Endothelial cell of umbilical vein (primary cell): Measurements from ENCODE around the gene ZNF891. TPM values are rescaled to one million over a fixed set of nuclear protein-coding genes. Genes with fewer than 3 reads are reported as not detected.

Experiments
- BruUV-seq: library from RNA; stranded (reverse); fragments of 400-500 nt; replicated peaks from 2 replicates; lab custom pipeline; 2021; lab: Mats Ljungman, UMichigan
- CTCF ChIA-PET: fragments of 300-600, 350-600 bp; sonication (Branson Sonifier 250); formaldehyde crosslinking; loops from one replicate; lab custom pipeline; 2021; ENCODE audit warnings: antibody characterized with exemption, inconsistent platforms; lab: Charles Lee
- POLR2A ChIA-PET: fragments of 300-600, 350-600 bp; sonication (Branson Sonifier 250); formaldehyde crosslinking; loops from one replicate; lab custom pipeline; 2021; ENCODE audit warnings: antibody characterized with exemption, inconsistent platforms; lab: Charles Lee
- DNase-seq: peaks from one replicate; pipeline ENCODE4 v3.0.0-alpha.2; 2011; ENCODE audit warnings: low read depth, low spot score
- FAIRE-seq: peaks from 2 replicates; lab custom pipeline; 2011; peaks lifted over from hg19 to GRCh38; lab: Jason Lieb, UNC
- H2AFZ ChIP-seq: 2 replicates; pipeline ENCODE4 v1.6.0; 2012; ENCODE audit warnings: low read depth, low read length, control low read depth, inconsistent platforms
- H3K27ac ChIP-seq: 2 replicates; pipeline ENCODE4 v1.5.1; 2011; ENCODE audit warnings: low read depth, mild to moderate bottlenecking, control low read depth, low read length, moderate library complexity; ENCODE audit not compliant: insufficient read depth
- H3K27me3 ChIP-seq, 2 experiments: 2 replicates each; pipeline versions ENCODE4 v1.6.0 to v1.6.1; 2011; ENCODE audit warnings: low read length in 2 of 2, mixed read lengths in 1 of 2; ENCODE audit not compliant: control insufficient read depth in 2 of 2, insufficient read depth in 2 of 2
- H3K36me3 ChIP-seq, 2 experiments: 2 replicates in 1 of 2; 3 replicates in 1 of 2; pipeline ENCODE4 v1.5.1; 2011; ENCODE audit warnings: low read length in 2 of 2, mild to moderate bottlenecking in 1 of 2, moderate library complexity in 1 of 2; ENCODE audit not compliant: control insufficient read depth in 2 of 2, insufficient read depth in 2 of 2; ENCODE audit errors: extremely low read depth in 1 of 2
- H3K4me1 ChIP-seq: 3 replicates; pipeline ENCODE4 v1.5.1; 2011; ENCODE audit warnings: mild to moderate bottlenecking, low read length; ENCODE audit not compliant: control insufficient read depth, insufficient read depth; ENCODE audit errors: extremely low read depth
- H3K4me2 ChIP-seq: 2 replicates; pipeline ENCODE4 v1.6.1; 2011; ENCODE audit warnings: low read length, control low read depth, mixed read lengths; ENCODE audit not compliant: insufficient read depth
- H3K4me3 ChIP-seq, 3 experiments: fragments of 200-600 bp in 1 of 3; sonication (generic), shearing (Covaris generic) in 1 of 3; replicated peaks in 1 of 3; 2 replicates each; pipeline ENCODE4 v1.5.1; 2011 to 2016; ENCODE audit warnings: control low read depth in 3 of 3, low read length in 3 of 3, mild to moderate bottlenecking in 2 of 3, inconsistent platforms in 1 of 3, low read depth in 1 of 3, moderate library complexity in 1 of 3; ENCODE audit not compliant: insufficient read depth in 1 of 3
- H3K79me2 ChIP-seq: 2 replicates; pipeline ENCODE4 v1.6.0; 2012; ENCODE audit warnings: low read length, inconsistent platforms; ENCODE audit not compliant: control insufficient read depth, insufficient read depth
- H3K9ac ChIP-seq: replicated peaks from 2 replicates; pipeline ENCODE3; 2011; ENCODE audit warnings: low read length, control low read depth; ENCODE audit not compliant: insufficient read depth; ENCODE audit errors: extremely low read depth
- H3K9me1 ChIP-seq: replicated peaks from 3 replicates; pipeline ENCODE4 v1.6.0; 2011; ENCODE audit warnings: mild to moderate bottlenecking, low read length; ENCODE audit not compliant: control insufficient read depth, insufficient read depth; ENCODE audit errors: extremely low read depth
- H3K9me3 ChIP-seq: replicated peaks from 2 replicates; pipeline ENCODE4 v1.5.1; 2012; ENCODE audit warnings: low read length, inconsistent platforms; ENCODE audit not compliant: control insufficient read depth, insufficient read depth
- H4K20me1 ChIP-seq: replicated peaks from 2 replicates; pipeline ENCODE3; 2011; ENCODE audit warnings: mild to moderate bottlenecking, low read length; ENCODE audit not compliant: control insufficient read depth, insufficient read depth; ENCODE audit errors: extremely low read depth
- EZH2 ChIP-seq: IDR thresholded peaks from 2 replicates; pipeline ENCODE4 v1.6.1; 2012; ENCODE audit warnings: borderline replicate concordance, low read depth, mild to moderate bottlenecking, moderate library complexity, low read length, inconsistent platforms; ENCODE audit not compliant: severe bottlenecking
- FOS ChIP-seq: IDR thresholded peaks from 2 replicates; pipeline ENCODE4 v1.6.1; 2011; ENCODE audit warnings: mild to moderate bottlenecking, low read length, moderate library complexity, borderline replicate concordance; ENCODE audit not compliant: insufficient read depth
- GATA2 ChIP-seq: IDR thresholded peaks from 2 replicates; pipeline ENCODE4 v1.7.0; 2011; ENCODE audit warnings: low read depth, mild to moderate bottlenecking, moderate library complexity, mixed read lengths, low read length; ENCODE audit not compliant: insufficient read length, insufficient read depth
- JUN ChIP-seq: IDR thresholded peaks from 2 replicates; pipeline ENCODE4 v1.6.1; 2011; ENCODE audit warnings: borderline replicate concordance, low read depth; ENCODE audit not compliant: insufficient read length, insufficient read depth
- MAX ChIP-seq: IDR thresholded peaks from 2 replicates; pipeline ENCODE4 v1.6.1; 2011; ENCODE audit not compliant: insufficient read depth, insufficient read length
- MYC ChIP-seq: IDR thresholded peaks from one replicate; pipeline ENCODE4 v1.6.1; 2011; ENCODE audit warnings: mild to moderate bottlenecking, low read depth, low read length
- POLR2A ChIP-seq: IDR thresholded peaks from 2 replicates; pipeline ENCODE4 v1.6.1; 2012; ENCODE audit warnings: low read depth, mild to moderate bottlenecking, control low read depth, low read length
- POLR2AphosphoS5 ChIP-seq: IDR thresholded peaks from 2 replicates; pipeline ENCODE4 v1.6.1; 2012; ENCODE audit warnings: low read depth, mild to moderate bottlenecking, control low read depth, low read length, moderate library complexity; ENCODE audit not compliant: insufficient read depth
- dilution Hi-C: fragments of 300-500 bp; cut with MboI; formaldehyde crosslinking; loops from one replicate; pipeline ENCODE4 v1.15.0; 2019; ENCODE audit warnings: low sequenced_read_pairs; ENCODE audit not compliant: extremely low pct_ligation_motif_present
- intact Hi-C: fragments of 100-400 bp; cut with micrococcal nuclease; formaldehyde crosslinking; loops from one replicate; pipeline ENCODE4 v1.10.0; 2022
- polyA plus RNA-seq, 4 experiments: library from polyadenylated mRNA; depleted of rRNA in 3 of 4; stranded (reverse) in 3 of 4; unstranded in 1 of 4; fragments of >200 nt; gene quantifications; 2 replicates each; pipeline versions ENCODE4 v1.2.1 to v1.2.3, GENCODE V29; 2011 to 2012; ENCODE audit warnings: missing spikeins in 1 of 4
- total RNA-seq: library from RNA; stranded (reverse); gene quantifications from 2 replicates; pipeline ENCODE4 v1.2.3, GENCODE V29; 2021

ZNF891 gene
- total and polyA plus RNA-seq, 2 donors (not counting 3 experiments of a cell fraction or from before 2014, with no cell fraction given) = 0.32 to 1.5 TPM

- H3K27me3 ChIP-seq = no peaks in the 10 kb centered on the region
- CTCF ChIA-PET = no interaction called here
- no peak for FAIRE-seq
- no peaks in the 10 kb centered on the region for H3K9me1 ChIP-seq
- intact Hi-C loops (no loop called here), dilution Hi-C loops (no loop called here)
- no peak overlapping the region for H3K9ac ChIP-seq
- DNase-seq = no peak
- no TSS peak for BruUV-seq
- H2AFZ ChIP-seq = no peak overlapping the region
- H4K20me1 ChIP-seq = no peaks in the 10 kb centered on the region
- H3K36me3 ChIP-seq = peaks cover 4 to 9% of the 10 kb centered on the region in 2 experiments
- no peak overlapping the region for H3K4me2 ChIP-seq
- H3K27ac ChIP-seq = no peak overlapping the region
- TF ChIP-seq MAX (no peak), FOS (no peak), JUN (no peak), EZH2 (no peak), POLR2AphosphoS5 (no peak), MYC (no peak), POLR2A (no peak), GATA2 (no peak)
- no peaks in the 10 kb centered on the region for H3K79me2 ChIP-seq
- H3K4me3 ChIP-seq = no peak overlapping the region
- H3K9me3 ChIP-seq = peaks cover 26% of the 10 kb centered on the region
- no peaks in the 10 kb centered on the region for H3K4me1 ChIP-seq
- POLR2A ChIA-PET = no interaction called here
These were observed 21.9 kb downstream of the ZNF891 start for GRCh38 chr12:133108150-133108549.

- no peak for FAIRE-seq
- Histone ChIP-seq H3K9ac (no peak overlapping the region), H3K27me3 (no peaks in the 10 kb centered on the region), H3K4me1 (no peaks in the 10 kb centered on the region), H3K4me2 (no peak overlapping the region), H3K9me1 (no peaks in the 10 kb centered on the region), H3K4me3 (no peak overlapping the region), H3K27ac (no peak overlapping the region), H3K9me3 (peaks cover 28% of the 10 kb centered on the region), H4K20me1 (no peaks in the 10 kb centered on the region), H3K36me3 (peaks cover 7 to 9% of the 10 kb centered on the region in 2 experiments), H2AFZ (no peak overlapping the region), H3K79me2 (no peaks in the 10 kb centered on the region)
- dilution Hi-C loops (no loop called here), intact Hi-C loops (no loop called here)
- DNase-seq = no peak
- CTCF ChIA-PET = no interaction called here
- POLR2A ChIA-PET = no interaction called here
- no TSS peak for BruUV-seq
- TF ChIP-seq GATA2 = no peak
- TF ChIP-seq POLR2AphosphoS5 = no peak
- no peak for TF ChIP-seq POLR2A
- no peak for TF ChIP-seq EZH2
- no peak for TF ChIP-seq MAX
- TF ChIP-seq FOS = no peak
- TF ChIP-seq JUN = no peak
These were observed 23.0 kb downstream of the ZNF891 start for GRCh38 chr12:133107121-133107520.
